ENCODE measurements around the gene ASB2.

The ASB2 gene

DNA sequence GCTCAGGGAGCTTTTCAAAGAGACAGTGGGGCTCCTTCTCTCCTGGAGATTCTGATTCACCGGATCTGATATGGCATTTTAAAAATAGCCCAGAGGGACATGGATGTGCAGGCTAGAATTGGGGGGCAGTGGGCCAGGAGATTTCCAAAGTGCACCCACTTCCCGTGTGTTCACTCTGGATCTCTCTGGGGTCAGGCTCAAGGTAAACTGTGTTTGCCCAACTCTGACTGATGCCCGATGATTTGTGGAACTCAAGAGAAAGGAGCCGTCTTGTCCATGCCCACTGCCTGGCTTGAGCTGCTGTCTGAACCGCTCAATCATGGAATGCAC, 31.3 kb downstream of the ASB2 start:
- DNase-seq, result no peak

- DNase-seq, result no peak
Observed at GRCh38 chr14:93944348-93945069, 31.9 kb downstream of the ASB2 start.

- no peak for DNase-seq
Observed at GRCh38 chr14:93943930-93944329, 32.4 kb downstream of the ASB2 start.

DNA sequence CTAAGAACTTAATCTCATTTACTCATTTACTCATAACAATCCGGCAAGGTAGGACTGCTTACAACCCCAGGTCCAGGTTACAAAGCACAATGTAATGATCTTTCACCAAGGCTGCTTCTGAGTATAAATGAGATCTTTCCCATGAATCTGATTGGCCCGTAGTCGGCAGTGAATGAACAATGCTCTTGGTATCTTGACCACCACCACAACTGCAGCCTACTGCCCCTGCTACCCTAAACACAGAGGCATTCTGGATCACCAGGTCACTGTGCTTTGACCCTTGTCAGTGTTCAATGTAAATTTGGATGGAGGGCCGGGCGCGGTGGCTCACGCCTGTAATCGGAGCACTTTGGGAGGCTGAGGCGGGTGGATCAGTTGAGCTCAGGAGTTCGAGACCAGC, 33.3 kb downstream of the ASB2 start:
- no peak for DNase-seq

GRCh38 chr14:93941293-93941910, 35.0 kb downstream of the ASB2 start:
- DNase-seq, result no peak

GRCh38 chr14:93940437-93940836, 35.9 kb downstream of the ASB2 start:
- no peak for DNase-seq

DNA sequence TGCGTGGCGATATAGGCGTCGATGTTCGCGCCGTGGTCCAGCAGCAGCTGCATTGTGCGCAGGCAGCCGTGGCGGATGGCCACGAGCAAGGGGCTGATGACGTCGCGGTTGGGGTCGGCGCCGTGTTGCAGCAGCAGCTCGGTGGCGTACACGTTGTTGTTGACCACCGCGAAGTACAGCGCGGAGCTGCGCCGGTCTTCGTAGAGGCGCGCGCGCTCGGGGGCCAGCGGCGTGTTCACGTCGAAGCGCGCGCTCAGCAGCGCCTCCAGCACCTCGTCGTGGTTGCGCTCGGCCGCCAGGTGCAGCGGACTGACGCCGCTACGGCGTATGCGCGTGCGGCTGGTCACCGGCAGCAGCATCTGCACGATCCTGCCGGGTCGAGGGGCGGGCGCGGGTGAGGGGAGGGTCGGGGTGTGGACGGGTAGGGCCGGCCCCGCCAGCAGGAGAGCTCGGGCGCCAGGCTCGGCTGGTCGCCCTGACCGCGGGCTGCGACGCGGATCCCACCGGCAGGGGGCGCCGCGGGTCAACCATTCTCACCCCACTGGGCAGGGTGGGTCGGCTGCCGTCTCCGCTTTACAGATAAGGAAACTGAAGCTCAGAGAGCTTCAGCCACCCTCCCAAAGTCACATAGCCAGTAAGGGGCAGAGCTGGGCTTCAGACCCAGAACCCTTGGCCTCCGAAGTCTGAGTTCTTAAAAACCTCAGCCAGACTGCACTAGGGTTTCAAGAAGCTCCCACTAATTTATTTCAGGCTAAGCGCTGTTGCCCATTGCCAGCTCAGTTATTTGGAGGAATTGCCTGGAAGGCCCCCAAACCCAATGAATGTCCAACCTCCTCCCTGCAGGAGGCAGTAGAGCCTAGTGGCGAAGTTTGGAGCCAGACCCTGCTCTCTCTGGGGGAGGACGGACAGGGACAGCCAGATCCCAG, 36.8 kb downstream of the ASB2 start:
- DNase-seq, result peak; percentile 77

- no peak for DNase-seq
Observed at GRCh38 chr14:93938751-93939303, 37.5 kb downstream of the ASB2 start.

DNA sequence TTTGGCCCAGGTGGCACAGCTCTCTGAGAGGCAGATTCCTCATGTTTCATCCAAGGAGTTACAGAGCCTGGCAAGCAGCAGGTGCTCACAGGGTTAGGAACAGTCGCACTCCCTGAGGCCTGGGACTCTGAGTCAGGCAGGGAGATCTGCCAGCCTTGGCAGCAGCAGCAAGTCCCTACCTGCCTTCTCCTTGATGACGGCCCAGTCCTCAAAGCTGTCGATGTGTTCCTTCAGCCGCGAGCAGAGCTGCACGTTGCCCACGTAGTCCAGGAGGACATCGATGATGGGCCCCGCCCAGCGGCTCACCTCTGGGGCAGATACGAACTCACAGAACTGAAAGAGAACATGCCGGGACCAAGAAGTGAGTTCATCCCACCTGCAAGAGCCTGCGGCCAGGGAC, 38.9 kb downstream of the ASB2 start:
- no peak for DNase-seq

- DNase-seq, result no peak
Observed at GRCh38 chr14:93936926-93937325, 39.4 kb downstream of the ASB2 start.

- DNase-seq, result no peak
Observed at GRCh38 chr14:93936245-93936644, 40.1 kb downstream of the ASB2 start.

- no peak for DNase-seq
Observed at GRCh38 chr14:93935213-93935612, 41.2 kb downstream of the ASB2 start.

DNA sequence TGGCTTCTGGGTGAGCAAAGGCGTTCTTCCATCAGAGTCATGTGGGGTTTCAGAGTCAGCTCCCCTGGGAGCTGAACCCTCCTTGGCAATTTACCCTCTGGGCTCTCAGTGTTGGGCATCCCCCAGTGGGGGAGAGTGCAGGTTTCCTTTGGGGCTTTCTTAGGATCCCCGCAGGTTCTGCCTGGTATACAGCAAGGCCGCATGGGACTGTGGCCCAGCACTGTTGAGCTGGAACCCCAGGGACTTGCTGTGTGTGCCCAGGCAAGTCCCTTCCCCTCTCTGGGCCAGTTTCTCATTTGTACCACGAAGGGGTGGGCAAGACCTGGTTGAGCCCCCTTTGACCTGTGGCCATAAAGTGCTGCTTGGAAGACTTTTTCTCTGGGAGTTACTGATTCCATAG, 43.7 kb downstream of the ASB2 start:
- DNase-seq, result no peak

- DNase-seq, result no peak
Observed at GRCh38 chr14:93930989-93931307, 45.4 kb downstream of the ASB2 start.

GRCh38 chr14:93930296-93930988, 45.9 kb downstream of the ASB2 start:
- no peak for DNase-seq

DNA sequence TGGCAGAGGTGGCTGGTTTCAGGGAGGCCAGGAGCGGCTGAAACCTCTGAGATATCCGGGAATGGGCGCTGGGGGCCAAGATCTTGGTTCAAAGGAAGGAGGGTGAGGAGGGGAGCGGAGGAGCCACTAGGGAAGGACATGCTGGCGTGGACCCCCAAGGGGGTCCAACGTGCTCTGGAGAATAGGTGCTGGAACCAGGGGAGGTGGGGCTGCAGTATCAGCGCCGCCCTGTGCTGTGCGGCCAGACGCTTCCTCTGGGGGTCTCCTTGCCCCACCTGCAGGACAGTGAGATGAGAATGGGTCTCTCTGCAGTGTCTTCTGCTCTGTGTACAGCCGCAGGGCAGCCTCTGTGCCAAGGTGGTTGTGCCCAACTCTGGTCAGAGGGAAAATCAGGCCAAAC, 46.7 kb downstream of the ASB2 start:
- no peak for DNase-seq

DNA sequence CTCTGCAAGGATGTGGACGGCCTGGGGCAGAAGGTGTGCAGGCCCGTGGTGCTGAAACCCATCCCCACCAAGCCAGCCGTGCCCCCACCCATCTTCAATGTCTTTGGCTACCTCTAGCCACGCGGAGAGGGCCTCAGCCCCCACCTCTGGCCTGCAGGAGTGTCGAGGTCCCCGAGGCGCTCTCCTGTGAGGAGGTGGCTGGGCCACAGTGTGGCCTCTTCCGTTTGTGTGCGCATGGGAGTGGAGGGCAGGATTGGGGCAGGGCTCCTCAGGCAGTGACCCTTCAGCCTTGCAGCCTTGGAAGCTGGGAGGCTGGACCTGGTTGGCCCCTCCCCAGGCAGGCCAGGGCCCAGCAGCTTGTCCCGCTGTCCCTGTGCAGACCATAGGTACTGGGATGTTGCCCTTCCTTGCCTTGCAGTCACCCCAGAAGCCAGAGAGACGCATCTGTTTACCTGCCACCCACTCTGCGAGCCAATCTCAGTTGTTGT, 47.3 kb downstream of the ASB2 start:
- no peak for DNase-seq

DNA sequence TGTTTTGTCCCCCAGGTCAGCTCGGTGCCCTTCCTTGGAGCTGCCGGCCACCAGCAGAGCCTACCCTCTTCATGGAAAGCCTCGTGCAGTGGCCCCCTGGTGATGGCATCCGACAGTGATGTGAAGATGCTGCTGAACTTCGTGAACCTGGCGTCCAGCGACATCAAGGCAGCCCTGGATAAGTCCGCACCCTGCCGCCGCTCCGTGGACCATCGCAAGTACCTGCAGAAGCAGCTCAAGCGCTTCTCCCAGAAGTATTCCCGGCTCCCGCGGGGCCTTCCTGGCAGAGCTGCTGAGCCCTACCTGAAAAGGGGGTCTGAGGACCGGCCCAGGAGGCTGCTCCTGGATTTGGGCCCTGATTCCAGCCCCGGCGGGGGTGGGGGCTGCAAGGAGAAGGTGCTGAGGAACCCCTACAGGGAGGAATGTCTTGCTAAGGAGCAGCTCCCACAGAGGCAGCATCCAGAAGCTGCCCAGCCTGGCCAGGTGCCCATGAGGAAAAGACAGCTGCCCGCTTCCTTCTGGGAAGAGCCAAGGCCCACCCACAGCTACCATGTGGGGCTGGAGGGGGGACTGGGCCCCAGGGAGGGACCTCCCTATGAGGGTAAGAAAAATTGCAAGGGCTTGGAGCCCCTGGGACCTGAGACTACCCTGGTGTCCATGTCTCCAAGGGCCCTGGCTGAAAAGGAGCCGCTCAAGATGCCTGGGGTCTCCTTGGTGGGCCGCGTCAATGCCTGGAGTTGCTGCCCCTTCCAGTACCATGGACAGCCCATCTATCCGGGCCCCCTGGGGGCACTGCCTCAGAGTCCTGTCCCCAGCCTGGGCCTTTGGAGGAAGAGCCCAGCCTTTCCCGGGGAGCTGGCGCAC, 48.0 kb downstream of the ASB2 start:
- DNase-seq, result no peak

GRCh38 chr14:93927800-93928145, 48.6 kb downstream of the ASB2 start:
- DNase-seq, result no peak

DNA sequence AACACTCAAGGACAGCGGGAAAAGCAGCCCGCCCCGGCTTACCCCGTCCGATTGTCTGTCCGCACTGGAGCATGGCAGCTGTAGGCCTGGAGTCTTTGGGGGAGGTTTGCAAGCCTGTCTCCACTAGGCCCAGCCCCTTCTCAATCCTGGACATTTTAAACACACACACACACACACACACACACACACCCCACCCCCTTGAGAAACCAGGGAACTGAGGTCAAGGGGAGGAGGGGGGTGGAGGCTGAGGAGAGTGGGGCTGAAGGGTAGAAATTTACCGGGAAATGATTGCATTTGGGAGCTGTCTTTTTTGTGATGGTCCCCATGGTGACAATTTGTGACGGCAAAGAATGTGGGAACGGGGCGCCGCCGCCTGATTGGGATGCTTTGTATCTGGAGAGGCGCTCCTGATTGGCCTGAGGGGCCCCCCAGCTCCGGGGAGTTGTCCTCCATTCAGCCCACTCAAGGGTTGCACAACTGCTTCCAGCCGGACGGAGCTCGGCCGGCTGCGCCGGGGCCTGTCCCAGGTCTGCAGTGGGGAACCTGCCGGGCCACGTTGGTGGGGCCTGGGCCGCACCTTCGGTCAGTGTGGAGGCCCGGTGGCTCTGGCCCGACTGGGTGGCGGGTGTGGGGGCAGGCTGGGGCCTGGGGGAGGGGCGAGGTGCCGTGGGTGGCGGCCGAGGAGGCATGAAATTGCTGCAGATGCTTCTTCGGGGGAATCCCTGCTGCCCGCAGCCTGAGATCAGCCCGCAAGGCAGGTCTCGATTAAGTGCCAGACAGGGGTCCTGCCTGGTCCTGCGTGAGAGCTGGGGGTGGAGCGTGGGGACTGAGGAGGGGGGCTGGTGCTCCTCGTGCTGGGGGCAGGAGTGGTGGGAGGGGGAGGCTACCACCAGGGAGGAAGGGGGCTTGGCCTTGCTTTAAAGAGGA, 49.2 kb downstream of the ASB2 start, which contains the start of gene FAM181A:
Gene FAM181A (plus strand): TSS at position 472 of the 927 bp plus-strand sequence. CDS start 942 bp downstream, outside the sequence.
- DNase-seq, result no peak
